Osteoblast (primary cell): ENCODE data around the gene JDP2. TPM values are rescaled to one million over a fixed set of nuclear protein-coding genes. Genes with fewer than 3 reads are reported as not detected.

Experiments
- DNase-seq: peaks from one replicate; pipeline ENCODE4 v3.0.0; 2011; ENCODE audit warnings: low spot score, mixed read lengths; ENCODE audit not compliant: insufficient read length; ENCODE audit errors: missing footprints
- H2AFZ ChIP-seq: 2 replicates; pipeline ENCODE4 v1.6.0; 2011; ENCODE audit warnings: mild to moderate bottlenecking, low read length
- H3K27ac ChIP-seq: 2 replicates; pipeline ENCODE4 v1.5.1; 2011; ENCODE audit warnings: mild to moderate bottlenecking, low read depth, low read length, moderate library complexity
- H3K27me3 ChIP-seq: 2 replicates; pipeline ENCODE4 v1.6.0; 2012; ENCODE audit warnings: mild to moderate bottlenecking, control low read depth, inconsistent platforms, low read length, moderate library complexity; ENCODE audit not compliant: insufficient read depth
- H3K36me3 ChIP-seq: 2 replicates; pipeline ENCODE4 v1.5.1; 2011; ENCODE audit warnings: mild to moderate bottlenecking, low read length, control low read depth, moderate library complexity; ENCODE audit not compliant: insufficient read depth
- H3K4me1 ChIP-seq: 2 replicates; pipeline ENCODE4 v1.5.1; 2011; ENCODE audit warnings: mild to moderate bottlenecking, low read length, control low read depth, moderate library complexity; ENCODE audit not compliant: insufficient read depth
- H3K4me2 ChIP-seq: 2 replicates; pipeline ENCODE4 v1.6.0; 2011; ENCODE audit warnings: mild to moderate bottlenecking, low read length; ENCODE audit not compliant: insufficient read depth
- H3K4me3 ChIP-seq: fragments of 200-600 bp; sonication (generic); 3 replicates; pipeline ENCODE4 v1.5.1; 2012; ENCODE audit warnings: mild to moderate bottlenecking, low read length, inconsistent platforms; ENCODE audit not compliant: insufficient read depth
- H3K79me2 ChIP-seq: 2 replicates; pipeline ENCODE4 v1.6.0; 2012; ENCODE audit warnings: mild to moderate bottlenecking, low read length, control low read depth, inconsistent platforms; ENCODE audit not compliant: insufficient read depth
- H3K9me3 ChIP-seq: 2 replicates; pipeline ENCODE4 v1.5.1; 2011; ENCODE audit warnings: low read depth, low read length, control low read depth
- H4K20me1 ChIP-seq: 2 replicates; pipeline ENCODE4 v1.6.0; 2012; ENCODE audit warnings: mild to moderate bottlenecking, low read length, control low read depth; ENCODE audit not compliant: insufficient read depth
- CTCF ChIP-seq: IDR thresholded peaks from 2 replicates; pipeline ENCODE4 v1.5.1; 2011; ENCODE audit warnings: mild to moderate bottlenecking, low read depth, low read length, moderate library complexity; ENCODE audit errors: extremely low read depth
- total RNA-seq: library from RNA; depleted of rRNA; stranded (reverse); fragments of >200 nt; gene quantifications from 2 replicates; pipeline ENCODE4 v1.2.3, GENCODE V29; 2012

The JDP2 gene
- total RNA-seq, 1 donor = 77.1 TPM

GRCh38 chr14:75391953-75392352 is 35.9 kb upstream of the JDP2 start:
- no peaks in the 10 kb centered on the region for H3K36me3 ChIP-seq
- no peak overlapping the region for H3K27ac ChIP-seq
- no peak overlapping the region for H3K4me3 ChIP-seq
- TF ChIP-seq CTCF = no peak
- no peaks in the 10 kb centered on the region for H3K9me3 ChIP-seq
- H3K79me2 ChIP-seq = no peaks in the 10 kb centered on the region
- no peak overlapping the region for H2AFZ ChIP-seq
- no peaks in the 10 kb centered on the region for H3K4me1 ChIP-seq
- H3K27me3 ChIP-seq = peaks cover 55% of the 10 kb centered on the region
- no peaks in the 10 kb centered on the region for H4K20me1 ChIP-seq
- no peak overlapping the region for H3K4me2 ChIP-seq
- no peak for DNase-seq

- no peaks in the 10 kb centered on the region for H3K4me1 ChIP-seq
- no peaks in the 10 kb centered on the region for H4K20me1 ChIP-seq
- no peaks in the 10 kb centered on the region for H3K79me2 ChIP-seq
- H3K9me3 ChIP-seq = no peaks in the 10 kb centered on the region
- DNase-seq = no peak
- TF ChIP-seq CTCF = no peak
- H3K27ac ChIP-seq = no peak overlapping the region
- peaks cover 48% of the 10 kb centered on the region for H3K27me3 ChIP-seq
- no peak overlapping the region for H3K4me2 ChIP-seq
- no peak overlapping the region for H2AFZ ChIP-seq
- H3K36me3 ChIP-seq = no peaks in the 10 kb centered on the region
- no peak overlapping the region for H3K4me3 ChIP-seq
These were observed 34.9 kb upstream of the JDP2 start for GRCh38 chr14:75392686-75393641.

GRCh38 chr14:75393794-75394193 is 34.0 kb upstream of the JDP2 start:
- Histone ChIP-seq H3K79me2 (no peaks in the 10 kb centered on the region), H3K9me3 (peaks cover 3% of the 10 kb centered on the region), H3K27ac (no peak overlapping the region), H4K20me1 (no peaks in the 10 kb centered on the region), H3K4me3 (no peak overlapping the region), H3K4me1 (no peaks in the 10 kb centered on the region), H3K36me3 (no peaks in the 10 kb centered on the region), H2AFZ (no peak overlapping the region), H3K27me3 (peaks cover 46% of the 10 kb centered on the region), H3K4me2 (no peak overlapping the region)
- DNase-seq = no peak
- no peak for TF ChIP-seq CTCF

GRCh38 chr14:75395862-75396261 is 32.0 kb upstream of the JDP2 start:
- no peak overlapping the region for H3K27ac ChIP-seq
- H3K36me3 ChIP-seq = no peaks in the 10 kb centered on the region
- H3K4me3 ChIP-seq = no peak overlapping the region
- no peak for DNase-seq
- no peak for TF ChIP-seq CTCF
- H3K79me2 ChIP-seq = no peaks in the 10 kb centered on the region
- no peak overlapping the region for H2AFZ ChIP-seq
- no peaks in the 10 kb centered on the region for H4K20me1 ChIP-seq
- H3K9me3 ChIP-seq = peaks cover 3% of the 10 kb centered on the region
- H3K4me1 ChIP-seq = peaks cover 12% of the 10 kb centered on the region
- H3K27me3 ChIP-seq = peaks cover 29% of the 10 kb centered on the region
- no peak overlapping the region for H3K4me2 ChIP-seq
